MCF 10A (cell line): ENCODE measurements around the gene FAM227B. TPM values are rescaled to one million over a fixed set of nuclear protein-coding genes. Genes with fewer than 3 reads are reported as not detected.
"Not testable (repeated sequence)": the region's sequence is repeated elsewhere in the genome, so short reads cannot be mapped to it uniquely, and the experiment has no call there.

Experiments used
- BruUV-seq: library from RNA; stranded (reverse); fragments of 400-500 nt; replicated peaks from 2 replicates; lab custom pipeline; 2021; lab: Mats Ljungman, UMichigan
- CTCF ChIA-PET: fragments of 300-600 bp; sonication (Branson Sonifier 250); formaldehyde crosslinking; extraction: SDS; loops from one replicate; lab custom pipeline; 2021; ENCODE audit warnings: antibody characterized with exemption, inconsistent platforms; lab: Yijun Ruan, JAX
- POLR2A ChIA-PET: fragments of 300-600, 350-650 bp; sonication (Branson Sonifier 250); formaldehyde crosslinking; extraction: SDS; loops from one replicate; lab custom pipeline; 2020; ENCODE audit warnings: antibody characterized with exemption, inconsistent platforms; lab: Yijun Ruan, JAX
- DNase-seq: peaks from one replicate; pipeline ENCODE4 v3.0.0-alpha.2; 2018; ENCODE audit not compliant: unreplicated experiment
- H3K27ac Mint-ChIP-seq: one replicate; pipeline ENCODE4 v1.8.0; 2022; ENCODE audit warnings: mild to moderate bottlenecking, low read depth, mixed read lengths; ENCODE audit not compliant: unreplicated experiment
- H3K27me3 Mint-ChIP-seq: one replicate; pipeline ENCODE4 v1.8.0; 2022; ENCODE audit warnings: mixed read lengths; ENCODE audit not compliant: insufficient read depth, unreplicated experiment
- H3K36me3 Mint-ChIP-seq: one replicate; pipeline ENCODE4 v1.8.0; 2022; ENCODE audit warnings: mild to moderate bottlenecking, moderate library complexity, mixed read lengths; ENCODE audit not compliant: insufficient read depth, unreplicated experiment
- H3K4me1 Mint-ChIP-seq: one replicate; pipeline ENCODE4 v1.8.0; 2022; ENCODE audit warnings: mixed read lengths; ENCODE audit not compliant: insufficient read depth, unreplicated experiment
- H3K4me3 Mint-ChIP-seq: one replicate; pipeline ENCODE4 v1.8.0; 2022; ENCODE audit warnings: mild to moderate bottlenecking, moderate library complexity, mixed read lengths; ENCODE audit not compliant: unreplicated experiment
- H3K9me3 Mint-ChIP-seq: one replicate; pipeline ENCODE4 v1.8.0; 2022; ENCODE audit warnings: mixed read lengths; ENCODE audit not compliant: unreplicated experiment
- intact Hi-C: fragments of 100-400 bp; cut with micrococcal nuclease; formaldehyde crosslinking; loops from 2 replicates; pipeline ENCODE4 v1.14.1; 2022
- total RNA-seq: library from RNA; stranded (reverse); gene quantifications from 2 replicates; pipeline ENCODE4 v1.2.3, GENCODE V29; 2022
- TF ChIP-seq, protein P1 (sequence below): fragments of 200-600 bp; IDR thresholded peaks from one replicate; pipeline ENCODE4 v1.8.0; 2022; ENCODE audit warnings: antibody characterized with exemption, mild to moderate bottlenecking; ENCODE audit not compliant: unreplicated experiment

The FAM227B gene
- total RNA-seq, 1 experiment from 2014 or later = 5.8 TPM

- intact Hi-C loops = no loop called here
- POLR2A ChIA-PET = no interaction called here
- Mint-ChIP-seq H3K4me1 (no peaks in the 10 kb centered on the region), H3K27me3 (no peaks in the 10 kb centered on the region), H3K27ac (no peak overlapping the region), H3K4me3 (no peak overlapping the region), H3K9me3 (peaks cover 17% of the 10 kb centered on the region), H3K36me3 (no peaks in the 10 kb centered on the region)
- CTCF ChIA-PET = interaction anchor here (1.1 kb wide), 1 partner anchor 11 kb away, joined by 3 read pairs; no protein-coding TSS in a partner anchor
- TF ChIP-seq, protein P1, sequence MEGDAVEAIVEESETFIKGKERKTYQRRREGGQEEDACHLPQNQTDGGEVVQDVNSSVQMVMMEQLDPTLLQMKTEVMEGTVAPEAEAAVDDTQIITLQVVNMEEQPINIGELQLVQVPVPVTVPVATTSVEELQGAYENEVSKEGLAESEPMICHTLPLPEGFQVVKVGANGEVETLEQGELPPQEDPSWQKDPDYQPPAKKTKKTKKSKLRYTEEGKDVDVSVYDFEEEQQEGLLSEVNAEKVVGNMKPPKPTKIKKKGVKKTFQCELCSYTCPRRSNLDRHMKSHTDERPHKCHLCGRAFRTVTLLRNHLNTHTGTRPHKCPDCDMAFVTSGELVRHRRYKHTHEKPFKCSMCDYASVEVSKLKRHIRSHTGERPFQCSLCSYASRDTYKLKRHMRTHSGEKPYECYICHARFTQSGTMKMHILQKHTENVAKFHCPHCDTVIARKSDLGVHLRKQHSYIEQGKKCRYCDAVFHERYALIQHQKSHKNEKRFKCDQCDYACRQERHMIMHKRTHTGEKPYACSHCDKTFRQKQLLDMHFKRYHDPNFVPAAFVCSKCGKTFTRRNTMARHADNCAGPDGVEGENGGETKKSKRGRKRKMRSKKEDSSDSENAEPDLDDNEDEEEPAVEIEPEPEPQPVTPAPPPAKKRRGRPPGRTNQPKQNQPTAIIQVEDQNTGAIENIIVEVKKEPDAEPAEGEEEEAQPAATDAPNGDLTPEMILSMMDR = no peak
- no TSS peak for BruUV-seq
- DNase-seq = no peak
Observed at GRCh38 chr15:49606594-49606993, 14.0 kb downstream of the FAM227B start.

DNA sequence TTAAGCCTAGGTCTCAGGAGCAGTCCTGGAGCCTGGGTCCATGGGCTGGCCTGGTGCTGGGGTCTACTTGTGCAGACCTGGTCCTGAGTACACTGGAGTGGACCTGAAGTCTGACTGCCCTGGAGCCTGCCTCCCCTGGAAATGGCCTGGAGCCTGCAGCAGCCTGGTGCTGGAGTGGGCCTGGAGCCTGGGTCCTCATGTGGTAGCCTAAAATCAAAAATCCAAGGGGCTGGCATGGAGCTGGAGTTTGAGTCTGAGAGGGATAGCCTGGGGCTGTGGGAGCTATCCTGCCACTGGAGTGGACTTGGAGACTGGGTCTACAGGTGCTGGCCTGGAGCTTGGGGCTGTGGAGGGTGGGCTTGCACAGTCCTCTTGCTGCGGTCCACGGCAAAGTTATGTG lies 15.0 kb downstream of the FAM227B start:
- Mint-ChIP-seq H3K36me3 (no peaks in the 10 kb centered on the region), H3K4me3 (no peak overlapping the region), H3K9me3 (peaks cover 25% of the 10 kb centered on the region), H3K4me1 (no peaks in the 10 kb centered on the region), H3K27ac (no peak overlapping the region), H3K27me3 (no peaks in the 10 kb centered on the region)
- no peak for DNase-seq
- ChIA-PET CTCF (interaction anchor here (0.6 to 1.1 kb wide), 2 partner anchors 10 to 539 kb away, joined by 3 to 5 read pairs; no protein-coding TSS in a partner anchor), POLR2A (interaction anchor here (1.1 kb wide), 1 partner anchor 15 kb away, joined by 3 read pairs; the partner anchor contains the start of gene DTWD1)
- TF ChIP-seq, protein P1 = no peak
- no TSS peak for BruUV-seq
- intact Hi-C loops = no loop called here

DNA sequence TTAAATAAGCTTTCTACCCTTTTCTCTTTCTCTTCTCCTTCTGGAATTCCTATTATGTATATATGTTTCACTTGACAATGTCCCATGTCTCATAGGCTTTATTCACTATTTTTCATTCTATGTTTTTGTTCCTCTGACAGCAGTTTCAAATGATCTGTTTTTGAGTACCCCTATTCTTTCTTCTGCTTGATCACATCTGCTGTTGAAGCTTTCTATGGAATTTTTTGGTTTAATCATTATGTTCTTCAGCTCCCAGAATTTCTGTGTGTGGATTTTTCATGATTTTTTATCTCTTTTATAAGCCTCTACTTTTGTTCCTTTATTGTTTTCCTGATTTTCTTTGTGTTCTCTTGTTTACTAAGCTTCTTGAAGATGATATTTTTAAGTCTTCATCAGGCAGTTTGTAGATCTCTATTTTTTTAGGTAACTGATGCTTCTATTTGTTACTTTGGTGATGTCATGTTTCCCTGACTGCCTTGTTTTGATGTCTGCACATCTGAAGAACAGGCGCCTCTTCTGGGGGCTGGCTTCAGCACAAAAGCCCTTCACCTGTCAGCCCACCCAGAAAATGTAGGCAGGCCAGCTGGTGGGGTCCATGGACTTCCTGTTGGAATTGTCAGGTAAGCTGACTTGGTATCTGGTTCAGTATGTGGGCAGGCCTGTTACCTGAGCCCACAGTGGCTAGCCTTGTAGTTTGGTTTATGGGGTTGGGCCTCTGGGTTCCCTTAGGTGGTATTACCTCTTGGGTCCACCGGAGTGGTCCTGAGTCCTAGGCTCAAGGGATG lies 15.8 kb downstream of the FAM227B start:
- ChIA-PET CTCF (interaction anchor here (0.6 kb wide), 1 partner anchor 540 kb away, joined by 5 read pairs; no protein-coding TSS in a partner anchor), POLR2A (interaction anchor here (1.1 kb wide), 1 partner anchor 16 kb away, joined by 3 read pairs; the partner anchor contains the start of gene DTWD1)
- no peak overlapping the region for H3K27ac Mint-ChIP-seq

GRCh38 chr15:49592829-49593316 lies 27.7 kb downstream of the FAM227B start:
- CTCF ChIA-PET, H3K27ac Mint-ChIP-seq, BruUV-seq, H3K27me3 Mint-ChIP-seq, H3K4me3 Mint-ChIP-seq, H3K4me1 Mint-ChIP-seq, DNase-seq, H3K9me3 Mint-ChIP-seq, H3K36me3 Mint-ChIP-seq, intact Hi-C loops: not testable (repeated sequence)
- POLR2A ChIA-PET = interaction anchor here (0.6 kb wide), 1 partner anchor 28 kb away, joined by 3 read pairs; the partner anchor contains the start of gene FAM227B

More for the DNA sequence above, 15.8 kb downstream of the FAM227B start:
- H3K9me3 Mint-ChIP-seq = peaks cover 25% of the 10 kb centered on the region
- TF ChIP-seq, protein P1 = no peak
- no peaks in the 10 kb centered on the region for H3K4me1 Mint-ChIP-seq
- no peaks in the 10 kb centered on the region for H3K27me3 Mint-ChIP-seq
- no peaks in the 10 kb centered on the region for H3K36me3 Mint-ChIP-seq
- BruUV-seq = no TSS peak
- no peak for DNase-seq
- H3K4me3 Mint-ChIP-seq = no peak overlapping the region
- intact Hi-C loops = no loop called here
